Stimulated activated CD4-positive, alpha-beta T cell treated with anti-CD3 and anti-CD28 coated beads, Interleukin-15, amount 100 ng/mL, for 48 hours (primary cell): ENCODE results near the gene TDP2.
"Not testable (repeated sequence)": the region's sequence is repeated elsewhere in the genome, so short reads cannot be mapped to it uniquely, and the experiment has no call there.

ENCODE experiments used
- DNase-seq, 2 donors: peaks; one replicate each; pipeline ENCODE4 v3.0.0-alpha.2; 2020; ENCODE audit warnings: low read depth in 2 of 2

The TDP2 gene

GRCh38 chr6:24680582-24680981 is 13.9 kb upstream of the TDP2 start:
- DNase-seq = no peak

GRCh38 chr6:24678792-24679352 is 12.2 kb upstream of the TDP2 start:
- DNase-seq = not testable (repeated sequence)

DNA sequence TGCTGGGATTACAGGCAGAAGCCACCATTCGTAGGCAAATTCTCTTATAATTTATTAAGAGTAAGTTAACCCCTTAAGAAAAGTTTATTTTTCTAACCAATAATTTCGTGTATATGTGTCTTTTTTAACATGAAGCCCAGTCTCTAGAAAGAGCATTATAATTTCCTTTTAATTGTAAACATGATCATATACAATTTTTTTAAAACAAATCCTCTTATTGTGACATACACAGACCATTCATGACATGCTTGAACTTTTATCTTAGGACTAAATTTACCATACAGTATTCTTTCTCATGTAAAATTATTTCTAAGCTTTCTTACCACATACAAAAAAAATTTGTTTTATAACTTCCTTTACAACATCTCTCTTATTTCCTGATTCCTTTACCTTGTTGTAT is 6.9 kb upstream of the TDP2 start:
- DNase-seq = no peak

DNA sequence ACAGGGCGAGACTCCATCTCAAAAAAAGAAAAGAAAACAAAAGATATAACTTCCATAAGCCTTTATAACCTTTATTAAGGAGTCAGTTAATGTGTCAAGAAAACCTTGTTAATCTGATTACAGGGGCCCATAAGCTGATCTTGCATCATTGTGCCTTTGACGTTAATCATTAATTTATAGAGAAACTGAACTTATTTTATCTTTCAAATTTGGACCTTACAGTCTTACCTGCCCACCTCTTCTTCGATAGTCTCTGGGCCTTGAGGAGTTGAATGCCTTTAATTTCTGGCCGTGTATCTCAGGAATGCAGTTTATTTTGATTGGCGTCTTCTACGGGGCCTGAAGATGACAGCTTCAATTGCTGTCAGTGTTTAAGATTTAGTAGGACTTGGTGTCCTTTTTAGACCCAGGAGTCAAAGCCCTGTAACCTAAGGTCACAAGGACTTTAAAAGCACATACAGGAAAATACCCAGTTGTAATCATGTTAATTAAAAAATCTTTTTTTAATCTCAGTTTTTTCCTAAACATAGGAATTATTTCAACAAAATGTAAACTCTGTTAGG is 6.0 kb upstream of the TDP2 start:
- no peak for DNase-seq

DNA sequence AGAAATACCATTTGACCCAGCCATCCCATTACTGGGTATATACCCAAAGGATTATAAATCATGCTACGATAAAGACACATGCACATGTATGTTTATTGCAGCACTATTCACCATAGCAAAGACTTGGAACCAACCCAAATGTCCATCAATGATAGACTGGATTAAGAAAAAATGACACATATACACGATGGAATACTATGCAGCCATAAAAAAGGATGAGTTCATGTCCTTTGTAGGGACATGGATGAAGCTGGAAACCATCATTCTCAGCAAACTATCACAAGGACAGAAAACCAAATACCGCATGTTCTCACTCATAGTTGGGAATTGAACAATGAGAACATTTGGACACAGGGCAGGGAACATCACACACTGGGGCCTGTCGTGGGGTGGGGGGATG is 4.4 kb upstream of the TDP2 start:
- DNase-seq = not testable (repeated sequence)

DNA sequence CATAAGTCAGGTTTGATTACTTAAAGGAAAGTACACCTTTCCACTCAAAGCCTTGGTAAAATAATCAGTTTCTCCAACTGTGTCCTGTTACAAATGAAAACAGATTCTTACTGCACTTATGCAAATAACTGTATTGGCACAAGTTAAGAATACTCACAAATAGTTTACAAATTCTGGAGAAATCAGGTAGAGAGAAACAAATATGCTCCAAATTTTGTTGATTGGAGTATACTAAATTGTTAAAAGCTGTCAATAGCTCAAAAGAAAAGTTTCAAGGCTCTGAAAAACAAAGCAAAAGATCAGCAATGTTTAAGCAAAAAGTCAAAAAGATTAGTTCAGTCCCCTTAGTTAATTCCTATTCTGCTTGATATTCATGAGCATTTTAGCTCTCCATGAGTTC is 3.8 kb upstream of the TDP2 start:
- not testable (repeated sequence) for DNase-seq

- DNase-seq = no peak
Observed at GRCh38 chr6:24668997-24669361, 2.3 kb upstream of the TDP2 start.

GRCh38 chr6:24668066-24668996 is 1.6 kb upstream of the TDP2 start:
- not testable (repeated sequence) for DNase-seq

DNA sequence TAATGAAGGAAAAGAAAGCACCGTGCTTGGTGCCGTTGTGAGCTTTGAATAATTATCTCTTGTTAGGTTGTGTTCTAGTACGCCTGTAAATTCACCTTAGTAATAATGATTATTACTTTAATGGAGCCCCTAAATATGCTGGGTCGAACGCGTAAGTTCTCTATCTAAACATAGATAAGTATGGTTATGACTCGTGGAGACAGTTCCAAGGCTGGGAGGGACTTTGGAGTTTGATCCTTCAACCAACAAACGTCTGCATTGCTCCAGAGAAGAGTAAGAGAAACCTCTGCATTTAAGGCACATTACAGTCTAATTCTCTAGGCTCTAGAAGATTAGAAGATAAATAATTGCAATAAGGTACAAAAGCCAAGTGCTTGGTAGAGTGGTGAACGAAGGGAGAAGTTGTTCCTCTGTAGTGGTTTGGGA is 692 bp upstream of the TDP2 start:
- no peak for DNase-seq

GRCh38 chr6:24666097-24666640 is 530 bp downstream of the TDP2 start:
- DNase-seq = no peak

DNA sequence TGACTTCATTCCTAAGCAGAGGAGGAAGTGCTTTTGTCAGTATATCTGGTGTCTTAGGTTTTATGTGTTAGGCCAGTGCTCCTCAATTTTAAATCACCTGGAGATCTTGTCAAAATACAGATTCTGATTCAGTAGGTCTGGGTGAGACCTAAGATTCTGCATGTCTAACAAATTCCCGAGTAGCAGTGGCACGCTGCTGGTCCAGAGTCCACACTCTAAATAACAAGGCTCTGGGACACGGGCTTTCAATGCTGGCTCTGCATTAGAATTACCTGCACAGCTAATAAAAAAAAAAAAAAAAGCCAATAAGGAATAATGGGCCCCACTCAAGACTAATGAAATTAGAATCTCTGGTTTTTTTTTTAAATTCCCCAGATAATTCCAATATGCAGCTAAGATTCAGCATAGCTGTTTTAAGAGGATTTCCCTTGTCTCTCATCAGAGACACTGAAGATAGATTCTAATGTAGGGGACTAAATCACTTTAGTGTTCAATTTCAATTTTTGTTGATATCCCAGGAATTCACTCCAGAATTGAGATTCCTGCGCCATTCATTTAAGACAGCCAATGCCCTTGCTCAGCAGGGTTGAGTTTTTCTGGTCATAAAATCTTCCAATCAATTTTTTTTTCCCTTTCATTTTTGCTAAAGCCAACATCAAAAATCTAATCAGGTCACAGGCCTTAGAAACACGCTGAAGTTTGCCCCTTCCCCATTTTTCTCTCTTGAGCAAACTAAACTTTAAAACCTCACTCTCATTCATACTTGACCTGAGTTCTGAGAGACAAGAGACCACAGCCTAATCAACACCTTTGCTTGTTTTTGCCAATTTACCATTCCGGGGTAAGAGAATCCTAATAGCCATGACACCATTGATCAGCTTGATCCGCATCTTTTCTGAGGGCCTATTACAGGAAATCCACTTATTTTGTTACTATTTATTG is 2.4 kb downstream of the TDP2 start:
- DNase-seq = no peak

- no peak for DNase-seq
Observed at GRCh38 chr6:24663189-24663588, 3.5 kb downstream of the TDP2 start.

DNA sequence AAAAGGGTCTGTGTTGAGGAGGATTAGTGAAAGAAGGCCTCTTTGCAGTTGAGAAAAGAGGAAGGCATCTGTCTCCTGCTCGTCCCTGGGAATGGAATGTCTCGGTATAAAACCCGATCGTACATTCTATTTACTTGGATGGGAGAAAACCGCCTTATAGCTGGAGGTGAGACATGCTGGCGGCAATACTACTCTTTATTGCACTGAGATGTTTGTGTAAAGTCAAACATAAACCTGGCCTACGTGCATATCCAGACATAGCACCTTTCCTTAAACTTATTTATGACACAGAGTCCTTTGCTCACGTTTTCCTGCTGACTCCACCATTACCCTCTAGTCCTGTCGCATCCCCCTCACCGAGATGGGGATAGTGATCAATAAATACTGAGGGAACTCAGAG is 4.5 kb downstream of the TDP2 start:
- no peak for DNase-seq

DNA sequence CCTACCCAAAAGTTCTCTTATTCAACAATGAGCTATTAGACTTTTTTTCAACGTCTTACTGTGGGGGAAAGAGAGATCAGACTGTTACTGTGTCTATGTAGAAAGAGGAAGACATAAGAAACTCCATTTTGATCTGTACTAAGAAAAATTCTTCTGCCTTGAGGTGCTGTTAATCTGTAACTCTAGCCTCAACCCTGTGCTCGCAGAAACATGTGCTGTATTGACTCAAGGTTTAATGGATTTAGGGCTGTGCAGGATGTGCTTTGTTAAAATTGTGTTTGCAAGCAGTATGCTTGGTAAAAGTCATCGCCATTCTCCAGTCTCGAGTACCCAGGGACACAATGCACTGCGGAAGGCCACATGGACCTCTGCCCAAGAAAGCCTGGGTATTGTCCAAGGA is 4.9 kb downstream of the TDP2 start:
- not testable (repeated sequence) for DNase-seq

DNA sequence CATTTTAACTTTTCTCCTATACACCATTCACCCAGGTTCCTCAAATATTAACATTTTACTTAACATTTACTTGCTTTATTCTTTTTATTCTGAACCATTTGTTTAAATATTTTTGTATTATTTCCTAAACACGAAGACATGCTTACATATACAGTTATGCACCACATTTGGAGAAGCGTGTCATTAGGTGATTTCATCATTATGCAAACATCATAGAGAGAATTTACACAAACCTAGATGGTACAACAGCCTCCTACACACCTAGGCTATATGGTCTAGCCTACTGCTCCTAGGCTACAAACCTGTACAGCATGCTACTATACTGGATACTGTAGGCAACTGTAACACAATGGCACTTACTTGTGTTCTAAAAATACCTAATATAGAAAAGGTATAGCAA is 6.6 kb downstream of the TDP2 start:
- DNase-seq = no peak

GRCh38 chr6:24659561-24659960 is 7.1 kb downstream of the TDP2 start:
- DNase-seq = no peak

DNA sequence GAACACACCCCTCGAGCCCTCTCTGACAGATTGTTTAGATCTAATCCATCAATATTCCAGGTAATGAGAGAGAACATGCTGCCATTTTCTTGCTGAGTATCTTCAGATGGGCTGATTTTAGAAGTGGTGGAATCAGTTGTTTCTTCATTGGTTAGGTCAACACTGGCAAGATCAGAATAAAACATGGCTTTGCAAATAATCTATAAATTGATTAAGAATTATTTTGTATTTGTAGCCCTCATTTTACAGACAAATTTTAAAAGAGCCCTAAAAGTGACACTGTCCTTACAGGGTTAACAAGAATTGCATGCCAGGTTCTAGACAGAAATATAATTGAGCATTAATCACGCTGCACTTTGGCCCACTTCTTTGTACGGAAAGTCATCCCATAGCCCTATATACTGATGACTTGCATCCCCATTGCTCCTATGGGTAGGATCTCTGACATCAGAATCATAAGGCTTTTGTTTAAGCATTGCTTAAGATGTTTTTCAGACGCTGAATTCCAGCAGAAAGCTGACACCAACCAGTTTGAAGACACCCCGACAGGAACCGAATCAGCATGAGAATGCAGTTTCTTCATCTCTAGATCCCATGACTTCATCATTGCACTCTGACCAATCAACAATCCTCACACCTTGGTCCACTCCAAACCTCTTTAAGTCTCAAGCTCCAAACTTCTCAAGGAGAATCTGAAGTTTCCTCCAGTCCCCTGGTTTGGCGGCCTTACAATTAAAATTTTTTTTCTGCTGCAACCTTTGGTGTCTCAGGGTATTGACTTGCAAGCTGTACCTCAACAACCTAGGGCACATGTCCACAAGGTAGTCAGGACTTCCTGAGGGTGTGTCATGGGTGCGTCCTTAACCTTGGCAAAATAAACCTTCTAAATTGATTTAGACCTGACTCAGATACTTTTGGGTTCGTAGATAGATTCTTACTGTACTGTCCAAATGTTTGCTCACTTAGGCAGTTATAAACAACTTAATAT is 7.8 kb downstream of the TDP2 start:
- DNase-seq = no peak

GRCh38 chr6:24655215-24655614 is 11.5 kb downstream of the TDP2 start:
- DNase-seq = no peak

GRCh38 chr6:24650365-24650764 is 16.3 kb downstream of the TDP2 start:
- DNase-seq = no peak

DNA sequence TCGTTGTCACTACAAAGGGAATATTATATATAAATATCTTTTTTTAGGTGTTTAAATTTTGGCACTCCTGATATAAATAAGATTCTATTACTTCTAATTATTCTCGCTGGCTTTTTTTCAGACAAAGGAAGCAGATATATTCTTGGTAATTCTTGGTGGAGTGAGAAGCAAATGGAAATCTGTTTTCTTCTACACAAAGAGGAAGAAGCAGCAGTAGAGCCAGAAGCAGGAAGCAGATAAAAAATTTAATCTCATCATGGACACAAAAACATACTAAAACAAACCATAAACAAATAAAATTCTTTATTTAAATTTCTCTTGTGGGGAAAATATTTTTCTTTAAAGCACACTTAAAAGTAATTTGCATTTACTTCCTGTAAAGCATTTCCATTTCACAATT is 17.0 kb downstream of the TDP2 start:
- DNase-seq = no peak
